ENCODE measurements around the gene PRUNE2.

The PRUNE2 gene

GRCh38 chr9:76891874-76892273 is 14.0 kb downstream of the PRUNE2 start:
- DNase-seq = no peak
- no peak overlapping the region for H3K4me3 Mint-ChIP-seq
- no peaks in the 10 kb centered on the region for H3K4me1 Mint-ChIP-seq (ENCODE audit: low read depth)
- H3K9me3 Mint-ChIP-seq = no peaks in the 10 kb centered on the region
- peaks cover under 1% of the 10 kb centered on the region for H3K27me3 Mint-ChIP-seq
- H3K36me3 Mint-ChIP-seq (ENCODE audit: low read depth) = no peaks in the 10 kb centered on the region
- H3K27ac Mint-ChIP-seq = no peak overlapping the region

GRCh38 chr9:76891279-76891678 is 14.6 kb downstream of the PRUNE2 start:
- Mint-ChIP-seq H3K27me3 (no peaks in the 10 kb centered on the region), H3K4me3 (no peak overlapping the region), H3K27ac (no peak overlapping the region), H3K4me1 (ENCODE audit: low read depth) (no peaks in the 10 kb centered on the region), H3K9me3 (no peaks in the 10 kb centered on the region), H3K36me3 (ENCODE audit: low read depth) (no peaks in the 10 kb centered on the region)
- no peak for DNase-seq

- no peaks in the 10 kb centered on the region for H3K36me3 Mint-ChIP-seq (ENCODE audit: low read depth)
- H3K27me3 Mint-ChIP-seq = no peaks in the 10 kb centered on the region
- H3K27ac Mint-ChIP-seq = no peak overlapping the region
- H3K9me3 Mint-ChIP-seq = no peaks in the 10 kb centered on the region
- H3K4me1 Mint-ChIP-seq (ENCODE audit: low read depth) = no peaks in the 10 kb centered on the region
- no peak overlapping the region for H3K4me3 Mint-ChIP-seq
- no peak for DNase-seq
These were observed 18.0 kb downstream of the PRUNE2 start for GRCh38 chr9:76887951-76888350.

GRCh38 chr9:76887003-76887821 is 18.7 kb downstream of the PRUNE2 start:
- H3K36me3 Mint-ChIP-seq (ENCODE audit: low read depth) = no peaks in the 10 kb centered on the region
- DNase-seq = no peak
- no peaks in the 10 kb centered on the region for H3K27me3 Mint-ChIP-seq
- H3K27ac Mint-ChIP-seq = no peak overlapping the region
- no peak overlapping the region for H3K4me3 Mint-ChIP-seq
- no peaks in the 10 kb centered on the region for H3K9me3 Mint-ChIP-seq
- no peaks in the 10 kb centered on the region for H3K4me1 Mint-ChIP-seq (ENCODE audit: low read depth)

- Mint-ChIP-seq H3K27me3 (no peaks in the 10 kb centered on the region), H3K4me3 (no peak overlapping the region), H3K4me1 (ENCODE audit: low read depth) (no peaks in the 10 kb centered on the region), H3K36me3 (ENCODE audit: low read depth) (no peaks in the 10 kb centered on the region), H3K9me3 (no peaks in the 10 kb centered on the region), H3K27ac (no peak overlapping the region)
- no peak for DNase-seq
These were observed 19.6 kb downstream of the PRUNE2 start for GRCh38 chr9:76886318-76886717.

GRCh38 chr9:76884823-76885222 is 21.1 kb downstream of the PRUNE2 start:
- DNase-seq = no peak
- Mint-ChIP-seq H3K27ac (no peak overlapping the region), H3K4me1 (ENCODE audit: low read depth) (no peaks in the 10 kb centered on the region), H3K36me3 (ENCODE audit: low read depth) (no peaks in the 10 kb centered on the region), H3K27me3 (no peaks in the 10 kb centered on the region), H3K4me3 (no peak overlapping the region), H3K9me3 (no peaks in the 10 kb centered on the region)

- H3K9me3 Mint-ChIP-seq = no peaks in the 10 kb centered on the region
- no peak overlapping the region for H3K4me3 Mint-ChIP-seq
- H3K36me3 Mint-ChIP-seq (ENCODE audit: low read depth) = no peaks in the 10 kb centered on the region
- DNase-seq = no peak
- H3K27me3 Mint-ChIP-seq = no peaks in the 10 kb centered on the region
- H3K27ac Mint-ChIP-seq = no peak overlapping the region
- no peaks in the 10 kb centered on the region for H3K4me1 Mint-ChIP-seq (ENCODE audit: low read depth)
These were observed 22.5 kb downstream of the PRUNE2 start for GRCh38 chr9:76883341-76883855.

GRCh38 chr9:76882686-76883085 is 23.2 kb downstream of the PRUNE2 start:
- no peak overlapping the region for H3K27ac Mint-ChIP-seq
- H3K27me3 Mint-ChIP-seq = no peaks in the 10 kb centered on the region
- no peak for DNase-seq
- H3K9me3 Mint-ChIP-seq = no peaks in the 10 kb centered on the region
- H3K4me1 Mint-ChIP-seq (ENCODE audit: low read depth) = no peaks in the 10 kb centered on the region
- H3K4me3 Mint-ChIP-seq = no peak overlapping the region
- no peaks in the 10 kb centered on the region for H3K36me3 Mint-ChIP-seq (ENCODE audit: low read depth)

- no peaks in the 10 kb centered on the region for H3K9me3 Mint-ChIP-seq
- H3K4me1 Mint-ChIP-seq (ENCODE audit: low read depth) = no peaks in the 10 kb centered on the region
- H3K4me3 Mint-ChIP-seq = no peak overlapping the region
- H3K36me3 Mint-ChIP-seq (ENCODE audit: low read depth) = no peaks in the 10 kb centered on the region
- H3K27ac Mint-ChIP-seq = no peak overlapping the region
- H3K27me3 Mint-ChIP-seq = no peaks in the 10 kb centered on the region
- DNase-seq = no peak
These were observed 25.7 kb downstream of the PRUNE2 start for GRCh38 chr9:76880210-76880609.

- DNase-seq = no peak
- no peaks in the 10 kb centered on the region for H3K9me3 Mint-ChIP-seq
- H3K4me1 Mint-ChIP-seq (ENCODE audit: low read depth) = no peaks in the 10 kb centered on the region
- no peak overlapping the region for H3K4me3 Mint-ChIP-seq
- H3K36me3 Mint-ChIP-seq (ENCODE audit: low read depth) = no peaks in the 10 kb centered on the region
- H3K27ac Mint-ChIP-seq = no peak overlapping the region
- H3K27me3 Mint-ChIP-seq = no peaks in the 10 kb centered on the region
These were observed 27.0 kb downstream of the PRUNE2 start for GRCh38 chr9:76878933-76879332.

GRCh38 chr9:76877961-76878360 is 28.0 kb downstream of the PRUNE2 start:
- Mint-ChIP-seq H3K9me3 (no peaks in the 10 kb centered on the region), H3K27ac (no peak overlapping the region), H3K4me1 (ENCODE audit: low read depth) (no peaks in the 10 kb centered on the region), H3K4me3 (no peak overlapping the region), H3K36me3 (ENCODE audit: low read depth) (no peaks in the 10 kb centered on the region), H3K27me3 (no peaks in the 10 kb centered on the region)
- no peak for DNase-seq

GRCh38 chr9:76876098-76876497 is 29.8 kb downstream of the PRUNE2 start:
- no peaks in the 10 kb centered on the region for H3K9me3 Mint-ChIP-seq
- no peaks in the 10 kb centered on the region for H3K36me3 Mint-ChIP-seq (ENCODE audit: low read depth)
- no peak overlapping the region for H3K27ac Mint-ChIP-seq
- no peaks in the 10 kb centered on the region for H3K27me3 Mint-ChIP-seq
- H3K4me3 Mint-ChIP-seq = no peak overlapping the region
- H3K4me1 Mint-ChIP-seq (ENCODE audit: low read depth) = no peaks in the 10 kb centered on the region
- DNase-seq = no peak

GRCh38 chr9:76873821-76874220 is 32.1 kb downstream of the PRUNE2 start:
- no peaks in the 10 kb centered on the region for H3K27me3 Mint-ChIP-seq
- no peak for DNase-seq
- no peaks in the 10 kb centered on the region for H3K36me3 Mint-ChIP-seq (ENCODE audit: low read depth)
- H3K4me3 Mint-ChIP-seq = no peak overlapping the region
- no peak overlapping the region for H3K27ac Mint-ChIP-seq
- no peaks in the 10 kb centered on the region for H3K4me1 Mint-ChIP-seq (ENCODE audit: low read depth)
- no peaks in the 10 kb centered on the region for H3K9me3 Mint-ChIP-seq

- peaks cover 3% of the 10 kb centered on the region for H3K27me3 Mint-ChIP-seq
- DNase-seq = no peak
- no peaks in the 10 kb centered on the region for H3K4me1 Mint-ChIP-seq (ENCODE audit: low read depth)
- no peak overlapping the region for H3K27ac Mint-ChIP-seq
- H3K9me3 Mint-ChIP-seq = no peaks in the 10 kb centered on the region
- H3K4me3 Mint-ChIP-seq = no peak overlapping the region
- H3K36me3 Mint-ChIP-seq (ENCODE audit: low read depth) = no peaks in the 10 kb centered on the region
These were observed 32.7 kb downstream of the PRUNE2 start for GRCh38 chr9:76873056-76873792.

GRCh38 chr9:76868897-76869296 is 37.0 kb downstream of the PRUNE2 start:
- no peak for DNase-seq
- Mint-ChIP-seq H3K4me3 (no peak overlapping the region), H3K27me3 (peaks cover 11% of the 10 kb centered on the region), H3K36me3 (ENCODE audit: low read depth) (no peaks in the 10 kb centered on the region), H3K4me1 (ENCODE audit: low read depth) (peaks cover 6% of the 10 kb centered on the region), H3K27ac (no peak overlapping the region), H3K9me3 (no peaks in the 10 kb centered on the region)

Data from activated T-cell treated with anti-CD3 and anti-CD28 coated beads, Interleukin-2, amount 50 U/mL, for 24 hours (primary cell).